GM18498 (cell line): ENCODE measurements around the gene RBM17.
"Not testable (repeated sequence)": the region's sequence is repeated elsewhere in the genome, so short reads cannot be mapped to it uniquely, and the experiment has no call there.

Experiments
- ATAC-seq: cut with Tn5 transposase; IDR thresholded peaks from one replicate; pipeline ENCODE4 v1.9.1; 2021; ENCODE audit warnings: mild to moderate bottlenecking, moderate library complexity; ENCODE audit not compliant: unreplicated experiment

Gene RBM17

GRCh38 chr10:6079044-6079443 lies 9.8 kb upstream of the RBM17 start:
- no peak for ATAC-seq

DNA sequence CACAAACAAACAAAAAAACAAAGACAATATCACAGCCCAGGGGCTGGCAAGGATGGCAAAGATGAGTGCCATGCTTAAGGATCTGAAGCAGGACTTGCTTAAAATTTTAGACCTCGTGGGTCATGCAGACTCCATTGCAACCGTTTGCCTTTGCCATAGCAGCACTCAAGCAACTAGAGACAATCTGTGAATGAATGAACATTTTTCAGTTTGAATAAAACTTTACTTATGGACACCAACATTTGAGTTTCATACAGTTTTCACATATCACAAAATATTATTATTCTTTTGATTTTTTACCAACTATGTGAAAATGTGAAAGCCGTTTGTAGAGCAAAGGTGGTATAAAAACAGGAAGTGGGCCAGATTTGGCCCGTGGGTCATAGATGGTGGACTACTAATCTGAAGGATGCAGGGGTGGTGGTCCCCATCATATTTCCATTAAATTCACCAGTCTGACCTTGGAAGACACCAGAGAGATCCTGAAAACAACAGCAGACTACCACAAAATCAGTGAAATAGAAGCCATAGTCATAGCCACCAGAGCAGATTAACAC lies 8.3 kb upstream of the RBM17 start:
- no peak for ATAC-seq

DNA sequence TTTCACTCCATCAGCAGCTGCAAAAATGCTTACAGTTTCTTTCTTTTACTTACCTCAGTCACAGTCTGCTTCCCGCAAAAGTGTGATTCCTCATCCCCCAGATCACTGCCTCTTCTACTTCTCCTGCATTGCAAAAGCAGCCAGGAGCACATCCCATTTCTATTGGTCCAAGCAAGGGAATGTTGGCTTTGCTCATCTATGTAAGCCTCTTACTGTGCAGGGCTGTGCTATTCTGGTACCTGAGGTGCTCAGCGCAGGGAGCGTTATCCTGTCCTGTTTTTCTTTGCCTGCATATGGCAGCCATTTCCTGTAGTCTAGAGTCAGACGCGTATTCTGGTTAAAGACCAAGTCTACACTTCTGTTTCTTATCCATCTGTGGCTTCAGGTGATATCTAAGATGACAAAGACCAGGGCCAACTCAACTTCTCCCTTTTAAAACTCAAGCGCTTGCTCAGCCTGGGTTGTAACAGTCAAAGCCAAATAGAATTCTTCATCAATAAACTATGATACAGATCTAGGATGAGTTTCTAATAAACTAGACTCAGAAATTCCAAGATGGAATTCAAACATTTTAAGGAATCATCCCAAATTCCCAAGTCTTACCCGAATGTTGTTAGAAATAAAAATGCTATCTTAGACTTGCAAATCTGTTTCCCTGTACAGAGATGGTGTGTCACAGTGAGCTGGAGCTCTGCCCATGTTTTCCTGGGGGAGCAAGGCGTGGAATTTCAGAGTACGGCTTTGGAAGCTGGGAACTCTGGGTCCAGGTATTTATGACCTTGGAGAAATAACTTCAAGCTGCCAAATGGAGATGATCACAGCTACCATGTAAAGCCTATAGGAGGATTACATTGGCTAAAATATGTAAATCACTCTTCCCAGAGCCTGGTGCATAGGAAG lies 6.1 kb upstream of the RBM17 start:
- no peak for ATAC-seq

GRCh38 chr10:6083523-6084475 lies 5.0 kb upstream of the RBM17 start:
- ATAC-seq, result no peak

GRCh38 chr10:6086375-6087233 lies 2.2 kb upstream of the RBM17 start:
- peak; percentile 47 for ATAC-seq

DNA sequence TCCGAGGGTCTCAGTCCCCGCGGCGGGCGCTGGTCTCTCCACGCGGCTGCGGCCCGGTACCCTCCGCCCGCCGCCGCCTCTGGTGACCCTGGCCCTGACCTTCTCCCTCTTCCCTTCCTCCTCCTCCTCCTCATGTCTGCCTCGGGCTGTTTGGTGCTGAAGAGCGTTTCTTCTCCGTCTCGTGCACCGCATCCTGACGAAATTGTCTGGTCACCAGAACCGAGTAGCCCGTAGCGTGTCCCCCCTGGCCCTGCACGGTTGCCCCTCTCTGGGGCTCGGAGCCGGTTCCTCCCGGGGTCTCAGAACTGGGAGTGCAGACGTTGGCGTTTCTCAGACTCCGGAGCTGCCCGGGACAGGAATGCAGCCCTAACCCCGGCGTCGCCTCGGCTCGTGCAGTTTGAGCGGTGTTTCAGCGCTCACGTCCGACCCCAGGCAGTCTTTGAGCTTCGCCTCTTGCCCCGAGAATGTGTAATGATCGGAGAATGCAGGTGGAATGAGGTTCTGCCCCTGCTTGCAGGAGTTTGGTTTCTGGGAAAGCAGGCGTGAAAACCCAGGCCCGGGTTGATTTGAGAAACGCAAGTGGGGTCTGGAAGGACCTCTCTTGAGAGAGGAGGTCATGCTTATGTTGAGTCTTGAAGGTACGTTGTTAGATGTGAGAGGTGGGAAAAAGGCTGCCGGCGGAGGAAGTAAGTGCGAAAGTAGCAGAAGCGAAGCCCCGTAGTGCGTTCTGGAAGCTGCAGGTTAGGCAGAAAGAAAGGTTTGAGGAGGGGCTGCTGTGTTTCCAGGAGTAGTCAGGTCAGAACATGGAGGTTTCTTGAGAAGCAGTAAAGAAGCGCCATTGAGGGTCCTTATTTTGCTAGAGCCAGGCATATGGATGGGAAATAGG lies 743 bp downstream of the RBM17 start:
- ATAC-seq, result peak; percentile 5

DNA sequence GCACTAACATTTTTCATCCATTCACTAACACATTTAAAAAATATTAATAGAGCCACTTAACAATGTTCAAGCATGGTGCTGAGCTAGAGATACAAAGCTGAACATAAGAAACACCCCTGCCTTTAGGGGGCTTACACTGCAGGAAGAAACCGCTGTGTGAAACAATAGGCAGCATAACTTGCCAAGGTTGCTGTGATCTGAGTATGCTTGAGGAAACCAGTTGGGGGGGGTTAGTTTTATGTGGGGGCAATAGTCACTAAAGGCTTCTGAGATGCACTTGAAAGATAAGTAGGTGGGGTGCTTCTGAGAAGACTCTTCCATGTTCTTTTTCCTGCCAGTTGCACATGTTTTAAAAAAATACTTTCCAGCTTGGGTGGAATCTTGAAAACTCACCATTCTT lies 2.8 kb downstream of the RBM17 start:
- no peak for ATAC-seq

GRCh38 chr10:6092731-6093130 lies 3.9 kb downstream of the RBM17 start:
- ATAC-seq, result no peak

DNA sequence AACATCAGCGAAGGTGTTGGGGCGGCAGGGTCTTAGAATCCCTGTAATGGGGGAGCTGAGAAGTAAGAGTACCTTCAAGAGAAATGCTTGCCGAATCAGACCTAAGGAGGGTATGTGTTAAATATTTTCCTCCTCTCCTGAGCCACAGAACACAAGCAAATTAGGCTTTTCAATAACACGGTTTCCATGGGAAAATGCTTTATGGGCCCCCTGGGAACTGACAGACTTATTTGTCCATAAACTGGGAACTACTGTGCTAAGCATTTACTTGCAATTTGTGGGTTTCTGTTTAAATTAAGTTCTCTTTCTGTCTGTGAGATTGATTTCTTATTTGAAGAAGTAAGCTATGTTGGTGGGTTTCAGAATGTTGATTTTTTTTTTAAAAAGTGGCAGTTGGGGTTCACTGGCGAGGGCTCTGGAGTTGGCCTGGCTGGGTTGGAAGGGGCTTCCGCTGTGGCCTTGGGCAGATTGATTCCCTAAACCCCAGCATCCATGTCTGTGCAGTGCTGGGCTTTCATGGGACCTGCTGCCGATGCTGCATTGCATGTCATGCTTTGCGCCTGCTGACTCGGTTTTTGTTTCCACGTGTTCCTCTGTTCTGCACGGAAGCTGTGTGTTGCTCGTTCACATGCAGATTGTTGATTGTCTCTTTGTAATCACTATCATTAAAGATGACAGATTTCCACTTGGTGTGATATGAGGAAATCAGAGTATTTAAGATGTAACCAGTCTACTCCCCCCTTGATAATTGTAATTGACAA lies 7.2 kb downstream of the RBM17 start:
- ATAC-seq, result no peak

DNA sequence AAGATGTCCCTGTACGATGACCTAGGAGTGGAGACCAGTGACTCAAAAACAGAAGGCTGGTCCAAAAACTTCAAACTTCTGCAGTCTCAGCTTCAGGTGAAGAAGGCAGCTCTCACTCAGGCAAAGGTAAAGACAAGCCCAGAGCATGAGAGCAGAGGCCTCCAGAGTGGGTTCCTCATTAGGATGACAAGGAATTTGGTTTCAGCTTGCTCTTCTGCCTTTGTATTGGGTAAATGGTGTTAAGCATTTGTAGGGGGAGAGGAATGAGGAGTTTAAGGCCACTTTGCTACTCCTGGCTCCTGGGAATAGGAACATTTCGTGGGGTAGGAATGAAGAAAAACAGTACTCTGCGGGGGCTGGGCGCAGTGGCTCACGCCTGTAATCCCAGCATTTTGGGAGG lies 8.2 kb downstream of the RBM17 start:
- ATAC-seq, result no peak

GRCh38 chr10:6098156-6098555 lies 9.3 kb downstream of the RBM17 start:
- ATAC-seq, result no peak

DNA sequence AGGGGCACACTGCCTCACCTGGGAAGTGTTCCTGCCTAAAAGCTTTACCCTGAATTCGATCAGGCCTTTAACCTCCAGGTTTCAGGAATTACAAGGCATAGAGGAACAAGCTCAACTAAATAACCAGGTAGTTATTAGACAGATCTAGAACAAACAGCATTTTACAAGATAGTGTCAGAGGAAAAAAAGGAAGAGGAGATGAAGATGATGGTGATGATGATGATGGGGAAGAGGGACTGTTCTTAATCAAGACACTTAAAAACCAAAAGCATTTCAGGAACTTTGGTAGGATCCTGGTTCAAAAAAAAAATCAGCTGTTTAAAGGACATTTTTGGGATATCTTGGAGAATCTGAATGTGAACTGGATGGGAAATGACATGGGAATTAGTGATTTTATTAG lies 11.5 kb downstream of the RBM17 start:
- ATAC-seq, result no peak

DNA sequence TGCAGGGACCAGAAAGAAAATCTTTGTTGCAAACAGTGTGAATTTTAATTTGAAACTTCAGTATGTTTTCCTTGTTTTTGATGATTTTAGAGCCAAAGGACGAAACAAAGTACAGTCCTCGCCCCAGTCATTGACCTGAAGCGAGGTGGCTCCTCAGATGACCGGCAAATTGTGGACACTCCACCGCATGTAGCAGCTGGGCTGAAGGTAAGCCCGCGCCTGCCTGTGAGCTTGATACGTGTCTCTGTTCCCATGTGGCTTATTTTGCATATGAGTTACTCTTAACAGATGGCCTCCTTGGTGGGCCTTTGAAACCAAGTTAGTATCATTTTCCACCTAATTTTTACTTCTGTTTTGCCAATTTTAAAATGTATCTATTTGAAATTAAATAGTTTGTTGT lies 12.3 kb downstream of the RBM17 start:
- no peak for ATAC-seq

DNA sequence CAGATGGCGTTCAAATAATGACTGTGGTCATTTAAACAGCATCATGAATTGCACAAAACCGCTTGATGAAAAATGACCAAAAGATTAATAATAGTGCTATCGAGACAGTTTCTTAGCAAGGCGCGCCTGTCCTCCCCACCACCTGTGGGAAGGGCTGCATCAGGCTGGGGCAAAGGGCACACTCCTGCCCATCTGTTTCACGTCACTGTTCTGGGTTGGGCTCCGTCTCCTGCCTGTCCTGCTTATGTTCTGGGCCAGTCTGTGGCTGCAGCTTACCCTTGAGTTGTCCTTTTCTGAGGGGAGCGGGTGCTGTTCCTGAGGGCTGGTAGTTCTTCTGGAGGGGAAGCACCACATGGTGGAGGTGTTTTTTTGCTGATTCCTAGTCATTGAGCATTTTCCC lies 13.3 kb downstream of the RBM17 start:
- no peak for ATAC-seq

- no peak for ATAC-seq
Observed at GRCh38 chr10:6103591-6103990, 14.8 kb downstream of the RBM17 start.

DNA sequence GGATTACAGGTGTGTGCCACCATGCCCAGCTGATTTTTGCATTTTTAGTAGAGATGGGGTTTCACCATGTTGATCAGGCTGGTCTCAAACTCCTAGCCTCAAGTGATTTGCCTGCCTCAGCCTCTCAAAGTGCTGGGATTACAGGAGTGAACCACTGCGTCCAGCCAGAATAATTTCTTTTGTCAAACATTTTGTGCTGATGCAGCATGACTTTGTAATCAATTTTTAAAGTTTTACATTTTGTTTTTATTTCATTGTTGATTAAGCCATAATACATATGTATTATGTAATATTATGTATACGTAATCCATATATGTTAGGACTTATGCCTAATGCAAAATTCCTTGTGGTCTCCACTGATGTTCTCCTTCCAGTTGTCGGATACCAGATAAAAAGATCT lies 18.8 kb downstream of the RBM17 start:
- ATAC-seq, result not testable (repeated sequence)

DNA sequence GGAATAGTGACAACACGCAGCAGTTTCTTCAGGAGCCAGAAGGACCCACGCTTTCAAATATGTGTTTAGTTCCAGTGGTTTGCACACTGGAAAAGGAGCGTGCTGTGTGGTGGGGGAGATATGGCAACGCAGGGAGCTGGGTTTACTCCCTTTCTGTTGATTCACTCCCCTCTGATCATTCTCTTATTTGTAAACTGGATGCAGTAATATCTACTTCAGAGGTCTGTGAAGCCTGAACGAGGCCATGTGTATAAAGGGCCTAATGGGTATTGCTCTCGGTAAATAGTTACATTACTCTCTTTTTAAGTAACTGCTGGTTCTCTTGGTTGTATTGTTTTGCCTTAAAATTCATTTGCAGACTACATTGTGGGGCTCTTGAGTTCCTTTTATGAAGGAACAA lies 19.2 kb downstream of the RBM17 start:
- no peak for ATAC-seq

DNA sequence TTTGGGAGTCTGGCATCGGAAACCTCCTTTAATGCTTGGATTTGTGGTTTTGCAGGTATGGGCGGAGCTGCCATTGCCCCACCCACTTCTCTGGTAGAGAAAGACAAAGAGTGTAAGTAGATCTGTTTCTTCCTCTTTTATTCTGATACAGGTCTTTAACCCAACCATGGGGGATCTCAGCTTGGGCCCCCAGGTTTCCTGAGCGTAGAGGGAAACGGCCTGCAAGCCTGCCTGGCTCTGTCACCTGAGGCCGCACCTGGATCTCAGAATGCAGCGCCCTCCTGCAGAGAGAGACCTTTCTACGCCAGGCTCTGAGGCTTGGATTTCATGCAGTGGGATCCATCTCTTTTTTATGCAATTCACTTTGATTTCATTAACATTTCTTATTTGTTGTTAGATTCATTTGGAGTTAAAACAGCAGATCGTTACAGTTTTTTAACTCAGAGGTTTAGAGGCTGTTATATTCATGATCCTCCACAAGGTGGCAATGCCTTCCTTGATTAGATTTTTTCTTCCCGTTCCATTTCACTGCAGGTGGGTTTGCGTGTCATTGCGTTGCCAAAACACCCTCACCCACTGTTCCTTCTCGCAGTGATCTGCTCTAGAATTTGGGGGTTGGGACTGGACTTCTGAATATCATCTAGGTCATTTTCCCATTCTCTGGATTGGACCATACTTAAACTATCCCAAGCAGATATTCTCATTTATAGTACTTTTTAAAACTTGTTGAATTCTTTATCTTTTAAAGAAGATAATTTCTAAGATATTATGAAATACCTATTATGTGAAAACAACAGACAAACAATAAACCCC lies 20.0 kb downstream of the RBM17 start:
- no peak for ATAC-seq
